ENCODE measurements around the gene ENPEP.

The ENPEP gene

GRCh38 chr4:110597582-110597981 is 121.6 kb downstream of the ENPEP start:
- in situ Hi-C loops (cut with MboI; ENCODE audit: low sequenced_read_pairs), result no loop called here

GRCh38 chr4:110602061-110602460 is 126.1 kb downstream of the ENPEP start:
- in situ Hi-C loops (cut with MboI; ENCODE audit: low sequenced_read_pairs), result no loop called here

- in situ Hi-C loops (cut with MboI; ENCODE audit: low sequenced_read_pairs), result no loop called here
Observed at GRCh38 chr4:110605077-110605476, 129.1 kb downstream of the ENPEP start.

- in situ Hi-C loops (cut with MboI; ENCODE audit: low sequenced_read_pairs), result no loop called here
Observed at GRCh38 chr4:110609044-110609750, 133.2 kb downstream of the ENPEP start.

- in situ Hi-C loops (cut with MboI; ENCODE audit: low sequenced_read_pairs), result no loop called here
Observed at GRCh38 chr4:110610620-110610939, 134.6 kb downstream of the ENPEP start.

GRCh38 chr4:110610940-110611831 is 135.2 kb downstream of the ENPEP start:
- in situ Hi-C loops (cut with MboI; ENCODE audit: low sequenced_read_pairs), result no loop called here

- in situ Hi-C loops (cut with MboI; ENCODE audit: low sequenced_read_pairs), result no loop called here
Observed at GRCh38 chr4:110611968-110612447, 136.1 kb downstream of the ENPEP start.

- in situ Hi-C loops (cut with MboI; ENCODE audit: low sequenced_read_pairs), result no loop called here
Observed at GRCh38 chr4:110612631-110613269, 136.8 kb downstream of the ENPEP start.

GRCh38 chr4:110613745-110614144 is 137.8 kb downstream of the ENPEP start:
- in situ Hi-C loops (cut with MboI; ENCODE audit: low sequenced_read_pairs), result no loop called here

- in situ Hi-C loops (cut with MboI; ENCODE audit: low sequenced_read_pairs), result no loop called here
Observed at GRCh38 chr4:110614173-110614963, 138.4 kb downstream of the ENPEP start.

Measured in HL-60/S4 treated with retinoic acid at 250 ng/mL for 4 days and 3 days (cell line).